ENCODE measurements around the gene GCC1. TPM values are rescaled to one million over a fixed set of nuclear protein-coding genes. Genes with fewer than 3 reads are reported as not detected.
"Not testable (repeated sequence)": the region's sequence is repeated elsewhere in the genome, so short reads cannot be mapped to it uniquely, and the experiment has no call there.

Gene GCC1
- total RNA-seq, 4 donors from 2014 or later, result 15.0 to 19.5 (median 15.8) TPM

GRCh38 chr7:127582361-127582760 lies 3.0 kb downstream of the GCC1 start:
- ATAC-seq (ENCODE audit: low FRiP score) (no peak), DNase-seq (ENCODE audit: low spot score) (no peak)
- TF ChIP-seq CTCF (IDR thresholded peaks at IDR 0.05), result no peak

- DNase-seq (ENCODE audit: low spot score) (no peak), ATAC-seq (ENCODE audit: low FRiP score) (no peak)
- no peak for TF ChIP-seq CTCF (IDR thresholded peaks at IDR 0.05)
These were observed 3.7 kb downstream of the GCC1 start for GRCh38 chr7:127581716-127582115.

GRCh38 chr7:127580612-127581011 lies 4.8 kb downstream of the GCC1 start:
- no peak for TF ChIP-seq CTCF (IDR thresholded peaks at IDR 0.05)
- ATAC-seq (ENCODE audit: low FRiP score) (no peak), DNase-seq (ENCODE audit: low spot score) (no peak)

GRCh38 chr7:127578711-127579275 lies 6.6 kb downstream of the GCC1 start:
- no peak for DNase-seq (ENCODE audit: low spot score)
- ATAC-seq (ENCODE audit: low FRiP score), result no peak
- no peak for TF ChIP-seq CTCF (IDR thresholded peaks at IDR 0.05)

- no peak for ATAC-seq (ENCODE audit: low FRiP score)
- DNase-seq (ENCODE audit: low spot score), result no peak
- TF ChIP-seq CTCF (IDR thresholded peaks at IDR 0.05), result no peak
These were observed 7.2 kb downstream of the GCC1 start for GRCh38 chr7:127578036-127578684.

GRCh38 chr7:127571741-127572505 lies 13.5 kb downstream of the GCC1 start:
- ATAC-seq (ENCODE audit: low FRiP score) (no peak), DNase-seq (ENCODE audit: low spot score) (no peak)
- TF ChIP-seq CTCF (IDR thresholded peaks at IDR 0.05), result no peak

- not testable (repeated sequence) for ATAC-seq (ENCODE audit: low FRiP score); DNase-seq (ENCODE audit: low spot score)
These were observed 17.4 kb downstream of the GCC1 start for GRCh38 chr7:127568034-127568433.
